ENCODE data around the gene DMAC1.

DNA sequence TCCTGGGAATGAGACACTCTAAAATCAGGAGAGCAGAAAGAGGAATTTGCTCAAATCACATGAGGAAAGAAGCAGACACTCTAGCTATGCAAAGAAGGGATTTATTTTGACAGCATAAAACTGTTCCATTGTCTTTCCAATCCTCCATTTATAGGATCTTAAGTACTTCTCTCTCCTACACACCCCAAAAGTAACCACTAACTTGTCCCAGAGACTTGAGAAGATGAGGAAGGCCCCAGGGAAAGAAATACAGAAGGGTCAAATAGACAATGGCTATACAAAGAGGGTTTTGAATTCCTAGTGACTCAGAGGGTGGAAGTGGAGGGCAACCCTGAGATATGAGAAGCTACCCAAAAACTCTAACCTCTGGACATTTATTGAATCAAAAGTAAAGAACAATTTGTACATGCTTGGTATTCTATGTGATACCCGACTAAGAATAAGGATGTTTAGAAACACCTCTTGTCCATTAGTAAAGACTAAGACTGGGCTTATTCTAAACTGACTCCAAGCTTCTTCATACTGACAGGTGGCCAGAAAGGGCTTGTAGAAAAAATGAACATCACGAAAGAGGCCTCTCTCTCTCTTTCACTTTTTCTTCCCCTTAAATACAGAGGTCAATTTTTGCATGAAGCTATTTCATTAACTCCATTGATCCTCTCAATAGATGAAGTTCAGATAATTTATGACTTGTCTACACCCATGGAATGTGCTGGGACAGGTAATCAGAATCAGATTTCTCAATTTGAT is 20.6 kb downstream of the DMAC1 start:
- TF ChIP-seq, protein P1, sequence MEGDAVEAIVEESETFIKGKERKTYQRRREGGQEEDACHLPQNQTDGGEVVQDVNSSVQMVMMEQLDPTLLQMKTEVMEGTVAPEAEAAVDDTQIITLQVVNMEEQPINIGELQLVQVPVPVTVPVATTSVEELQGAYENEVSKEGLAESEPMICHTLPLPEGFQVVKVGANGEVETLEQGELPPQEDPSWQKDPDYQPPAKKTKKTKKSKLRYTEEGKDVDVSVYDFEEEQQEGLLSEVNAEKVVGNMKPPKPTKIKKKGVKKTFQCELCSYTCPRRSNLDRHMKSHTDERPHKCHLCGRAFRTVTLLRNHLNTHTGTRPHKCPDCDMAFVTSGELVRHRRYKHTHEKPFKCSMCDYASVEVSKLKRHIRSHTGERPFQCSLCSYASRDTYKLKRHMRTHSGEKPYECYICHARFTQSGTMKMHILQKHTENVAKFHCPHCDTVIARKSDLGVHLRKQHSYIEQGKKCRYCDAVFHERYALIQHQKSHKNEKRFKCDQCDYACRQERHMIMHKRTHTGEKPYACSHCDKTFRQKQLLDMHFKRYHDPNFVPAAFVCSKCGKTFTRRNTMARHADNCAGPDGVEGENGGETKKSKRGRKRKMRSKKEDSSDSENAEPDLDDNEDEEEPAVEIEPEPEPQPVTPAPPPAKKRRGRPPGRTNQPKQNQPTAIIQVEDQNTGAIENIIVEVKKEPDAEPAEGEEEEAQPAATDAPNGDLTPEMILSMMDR (IDR thresholded peaks at IDR 0.05), result no peak
- TF ChIP-seq POLR2A (IDR thresholded peaks at IDR 0.05), result no peak

Measured in body of pancreas (tissue), 4 donors.